ENCODE measurements around the gene SRGAP1.

The SRGAP1 gene

DNA sequence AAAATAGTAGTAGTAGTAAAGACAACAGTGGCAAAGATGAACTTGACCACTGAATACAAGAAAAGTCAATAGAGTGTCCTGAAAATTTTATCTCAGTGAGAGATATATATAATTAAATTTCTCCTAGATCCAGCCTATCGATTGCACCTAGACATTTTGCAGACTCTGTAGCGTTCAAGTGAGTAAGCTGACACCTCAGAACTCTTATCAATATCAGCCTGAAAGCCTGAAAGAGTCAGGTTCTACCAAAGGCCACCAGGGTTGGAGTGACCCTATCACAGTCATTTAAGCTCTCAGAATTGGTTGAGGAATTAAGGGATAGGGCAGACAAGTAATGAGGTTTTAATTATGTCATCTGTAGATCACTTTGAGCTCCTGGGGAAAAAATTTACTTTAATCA lies 174.6 kb downstream of the SRGAP1 start:
- TF ChIP-seq, protein P1, sequence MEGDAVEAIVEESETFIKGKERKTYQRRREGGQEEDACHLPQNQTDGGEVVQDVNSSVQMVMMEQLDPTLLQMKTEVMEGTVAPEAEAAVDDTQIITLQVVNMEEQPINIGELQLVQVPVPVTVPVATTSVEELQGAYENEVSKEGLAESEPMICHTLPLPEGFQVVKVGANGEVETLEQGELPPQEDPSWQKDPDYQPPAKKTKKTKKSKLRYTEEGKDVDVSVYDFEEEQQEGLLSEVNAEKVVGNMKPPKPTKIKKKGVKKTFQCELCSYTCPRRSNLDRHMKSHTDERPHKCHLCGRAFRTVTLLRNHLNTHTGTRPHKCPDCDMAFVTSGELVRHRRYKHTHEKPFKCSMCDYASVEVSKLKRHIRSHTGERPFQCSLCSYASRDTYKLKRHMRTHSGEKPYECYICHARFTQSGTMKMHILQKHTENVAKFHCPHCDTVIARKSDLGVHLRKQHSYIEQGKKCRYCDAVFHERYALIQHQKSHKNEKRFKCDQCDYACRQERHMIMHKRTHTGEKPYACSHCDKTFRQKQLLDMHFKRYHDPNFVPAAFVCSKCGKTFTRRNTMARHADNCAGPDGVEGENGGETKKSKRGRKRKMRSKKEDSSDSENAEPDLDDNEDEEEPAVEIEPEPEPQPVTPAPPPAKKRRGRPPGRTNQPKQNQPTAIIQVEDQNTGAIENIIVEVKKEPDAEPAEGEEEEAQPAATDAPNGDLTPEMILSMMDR (IDR thresholded peaks at IDR 0.05; ENCODE audit: control extremely low read depth, extremely low read depth, low read depth, missing control alignments): no peak
- POLR2A ChIA-PET: no interaction called here
- CTCF ChIA-PET: interaction anchor here (1.2 kb wide), 1 partner anchor 55 kb away, joined by 3 read pairs; no protein-coding TSS in a partner anchor
- no peak for DNase-seq (ENCODE audit: extremely low spot score)

GRCh38 chr12:64019654-64020053 lies 175.2 kb downstream of the SRGAP1 start:
- TF ChIP-seq, protein P1 (IDR thresholded peaks at IDR 0.05; ENCODE audit: control extremely low read depth, extremely low read depth, low read depth, missing control alignments): no peak
- ChIA-PET POLR2A (no interaction called here), CTCF (no interaction called here)
- DNase-seq (ENCODE audit: extremely low spot score): no peak

DNA sequence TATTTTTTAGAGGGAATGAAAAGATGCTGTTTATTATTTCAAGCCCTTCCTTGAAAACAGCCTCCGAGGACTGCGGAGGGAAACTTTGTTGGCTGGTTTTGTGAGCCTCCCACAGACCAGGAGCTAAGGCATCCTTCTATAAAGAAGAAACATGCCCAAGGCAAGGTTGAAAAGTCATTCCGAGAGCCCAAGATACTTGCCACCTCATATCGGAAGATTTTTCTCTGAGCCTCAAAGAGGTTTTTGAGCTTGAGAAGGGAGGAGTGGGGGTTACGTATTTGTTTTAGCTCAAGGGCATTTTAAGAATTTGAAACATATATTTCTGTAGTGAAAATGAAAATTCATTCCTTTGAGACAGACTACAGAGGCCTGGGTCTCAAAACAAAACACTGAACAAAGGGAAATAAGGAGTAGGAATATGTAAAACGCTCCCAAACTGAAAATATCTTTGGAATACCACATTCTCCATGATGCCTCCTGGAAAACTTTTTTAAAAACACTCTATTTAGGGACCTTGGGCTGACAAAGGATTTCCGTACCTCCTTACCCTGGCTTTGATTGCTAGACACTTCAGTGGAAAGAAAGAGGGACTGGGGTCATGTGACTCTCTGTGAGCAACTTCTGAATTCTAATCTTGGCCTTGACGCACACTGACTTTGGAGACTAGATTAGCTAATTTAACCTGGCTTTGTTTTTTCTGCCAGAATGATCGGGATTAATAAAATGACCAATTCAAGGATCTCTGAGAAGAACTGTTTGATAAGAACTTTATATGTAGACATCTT lies 180.9 kb downstream of the SRGAP1 start:
- ChIA-PET CTCF (interaction anchor here (0.8 to 1.7 kb wide), 4 partner anchors 9 to 27 kb away, joined by 3 to 6 read pairs (median 4); no protein-coding TSS in a partner anchor), POLR2A (no interaction called here)
- TF ChIP-seq, protein P1 (IDR thresholded peaks at IDR 0.05; ENCODE audit: control extremely low read depth, extremely low read depth, low read depth, missing control alignments): no peak
- no peak for DNase-seq (ENCODE audit: extremely low spot score)

DNA sequence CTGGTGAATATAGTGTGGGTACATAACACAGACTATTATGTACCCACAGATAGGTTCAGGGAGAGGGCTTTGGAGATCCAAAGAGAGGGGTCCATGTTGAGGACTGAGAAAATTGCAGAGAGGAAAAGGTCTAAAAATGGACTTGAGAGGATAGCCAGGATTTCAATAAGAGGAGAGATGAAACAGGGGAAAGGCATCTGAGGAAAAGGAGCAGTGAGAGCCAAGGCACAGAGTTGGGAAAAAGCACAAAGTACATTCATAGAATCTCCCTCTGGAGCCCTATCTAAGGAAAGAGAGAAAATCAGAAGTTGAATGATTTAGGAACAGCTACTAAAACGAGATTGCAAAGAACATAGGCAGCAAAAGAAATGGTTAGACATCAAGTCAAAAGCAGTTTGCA lies 182.8 kb downstream of the SRGAP1 start:
- POLR2A ChIA-PET: no interaction called here
- CTCF ChIA-PET: interaction anchor here (0.9 kb wide), 1 partner anchor 58 kb away, joined by 3 read pairs; no protein-coding TSS in a partner anchor
- no peak for DNase-seq (ENCODE audit: extremely low spot score)
- TF ChIP-seq, protein P1 (IDR thresholded peaks at IDR 0.05; ENCODE audit: control extremely low read depth, extremely low read depth, low read depth, missing control alignments): no peak

GRCh38 chr12:64028541-64028940 lies 184.0 kb downstream of the SRGAP1 start:
- no peak for DNase-seq (ENCODE audit: extremely low spot score)
- TF ChIP-seq, protein P1 (IDR thresholded peaks at IDR 0.05; ENCODE audit: control extremely low read depth, extremely low read depth, low read depth, missing control alignments): no peak
- ChIA-PET POLR2A (no interaction called here), CTCF (interaction anchor here (1.6 kb wide), 1 partner anchor 12 kb away, joined by 5 read pairs; no protein-coding TSS in a partner anchor)

- ChIA-PET CTCF (interaction anchor here (1.6 kb wide), 1 partner anchor 13 kb away, joined by 5 read pairs; no protein-coding TSS in a partner anchor), POLR2A (no interaction called here)
- DNase-seq (ENCODE audit: extremely low spot score): no peak
- TF ChIP-seq, protein P1 (IDR thresholded peaks at IDR 0.05; ENCODE audit: control extremely low read depth, extremely low read depth, low read depth, missing control alignments): no peak
Observed at GRCh38 chr12:64029013-64029857, 184.7 kb downstream of the SRGAP1 start.

Measured in GM10248 (cell line).